Astrocyte (in vitro differentiated cells and primary cell): ENCODE results near the gene USP31. TPM values are rescaled to one million over a fixed set of nuclear protein-coding genes. Genes with fewer than 3 reads are reported as not detected.

Source experiments
- DNase-seq: peaks from one replicate; pipeline ENCODE4 v3.0.0-alpha.2; 2010; ENCODE audit warnings: low read depth
- FAIRE-seq: peaks from 2 replicates; lab custom pipeline; 2011; peaks lifted over from hg19 to GRCh38; lab: Jason Lieb, UNC
- H2AFZ ChIP-seq: 2 replicates; pipeline ENCODE4 v1.6.0; 2012; ENCODE audit warnings: low read depth, low read length, inconsistent platforms
- H3K27ac ChIP-seq: 2 replicates; pipeline ENCODE4 v1.5.1; 2011; ENCODE audit warnings: low read depth, low read length, inconsistent platforms
- H3K27me3 ChIP-seq: 2 replicates; pipeline ENCODE4 v1.6.0; 2011; ENCODE audit warnings: low read length, inconsistent platforms; ENCODE audit not compliant: insufficient read depth
- H3K36me3 ChIP-seq: 2 replicates; pipeline ENCODE4 v1.5.1; 2011; ENCODE audit warnings: low read length, inconsistent platforms; ENCODE audit not compliant: insufficient read depth
- H3K4me1 ChIP-seq: 2 replicates; pipeline ENCODE4 v1.5.1; 2011; ENCODE audit warnings: low read length, inconsistent platforms; ENCODE audit not compliant: insufficient read depth
- H3K4me2 ChIP-seq: 2 replicates; pipeline ENCODE4 v1.6.0; 2012; ENCODE audit warnings: low read length, inconsistent platforms
- H3K4me3 ChIP-seq: 2 replicates; pipeline ENCODE4 v1.5.1; 2011; ENCODE audit warnings: low read depth, mild to moderate bottlenecking, low read length, inconsistent platforms; ENCODE audit not compliant: insufficient read depth
- H3K79me2 ChIP-seq: 2 replicates; pipeline ENCODE4 v1.6.0; 2012; ENCODE audit warnings: mild to moderate bottlenecking, low read length, inconsistent platforms; ENCODE audit not compliant: insufficient read depth
- H3K9ac ChIP-seq: 2 replicates; pipeline ENCODE4 v1.6.0; 2012; ENCODE audit warnings: mild to moderate bottlenecking, low read length, inconsistent platforms
- H3K9me3 ChIP-seq: 2 replicates; pipeline ENCODE4 v1.5.1; 2012; ENCODE audit warnings: low read depth, mild to moderate bottlenecking, low read length, inconsistent platforms; ENCODE audit not compliant: insufficient read depth
- H4K20me1 ChIP-seq: 2 replicates; pipeline ENCODE4 v1.6.0; 2012; ENCODE audit warnings: low read length, inconsistent platforms; ENCODE audit not compliant: insufficient read depth
- H3K27ac Mint-ChIP-seq: one replicate; pipeline ENCODE4 v1.8.0; 2021; ENCODE audit warnings: mild to moderate bottlenecking, mixed read lengths; ENCODE audit not compliant: unreplicated experiment
- H3K27me3 Mint-ChIP-seq: one replicate; pipeline ENCODE4 v1.8.0; 2021; ENCODE audit warnings: low read depth, mixed read lengths; ENCODE audit not compliant: unreplicated experiment
- H3K36me3 Mint-ChIP-seq: one replicate; pipeline ENCODE4 v1.8.0; 2021; ENCODE audit warnings: low read depth, mixed read lengths; ENCODE audit not compliant: unreplicated experiment
- H3K4me1 Mint-ChIP-seq: one replicate; pipeline ENCODE4 v1.8.0; 2021; ENCODE audit warnings: low read depth, mixed read lengths; ENCODE audit not compliant: unreplicated experiment
- H3K4me3 Mint-ChIP-seq: one replicate; pipeline ENCODE4 v1.8.0; 2021; ENCODE audit warnings: mild to moderate bottlenecking, moderate library complexity, mixed read lengths; ENCODE audit not compliant: unreplicated experiment
- H3K9me3 Mint-ChIP-seq: one replicate; pipeline ENCODE4 v1.8.0; 2021; ENCODE audit warnings: mild to moderate bottlenecking, mixed read lengths; ENCODE audit not compliant: unreplicated experiment
- CTCF ChIP-seq: IDR thresholded peaks from 2 replicates; pipeline ENCODE4 v1.5.1; 2011; ENCODE audit warnings: low read depth, mild to moderate bottlenecking, inconsistent platforms, low read length, moderate library complexity; ENCODE audit not compliant: insufficient read depth
- EZH2 ChIP-seq: IDR thresholded peaks from 2 replicates; pipeline ENCODE4 v1.6.1; 2012; ENCODE audit warnings: mild to moderate bottlenecking, low read length, inconsistent platforms; ENCODE audit not compliant: insufficient read depth
- total RNA-seq: library from RNA; stranded (reverse); gene quantifications from 2 replicates; pipeline ENCODE4 v1.2.1, GENCODE V29; 2021

The USP31 gene
- total RNA-seq, 1 donor from 2014 or later, result 9.4 TPM

GRCh38 chr16:23181506-23181905 lies 32.3 kb upstream of the USP31 start:
- Mint-ChIP-seq H3K27ac (no peak overlapping the region), H3K36me3 (no peaks in the 10 kb centered on the region), H3K4me1 (no peaks in the 10 kb centered on the region), H3K9me3 (peaks cover 2% of the 10 kb centered on the region), H3K4me3 (no peak overlapping the region), H3K27me3 (peaks cover 71% of the 10 kb centered on the region)
- no peaks in the 10 kb centered on the region for H3K9me3 ChIP-seq
- H3K4me2 ChIP-seq, result no peak overlapping the region
- peaks cover 24% of the 10 kb centered on the region for H3K27me3 ChIP-seq
- no peak overlapping the region for H3K27ac ChIP-seq
- no peak overlapping the region for H3K9ac ChIP-seq
- DNase-seq (no peak), FAIRE-seq (no peak)
- H3K79me2 ChIP-seq, result no peaks in the 10 kb centered on the region
- no peaks in the 10 kb centered on the region for H4K20me1 ChIP-seq
- no peak overlapping the region for H2AFZ ChIP-seq
- no peak overlapping the region for H3K4me3 ChIP-seq
- no peak for TF ChIP-seq CTCF
- TF ChIP-seq EZH2, result no peak
- H3K4me1 ChIP-seq, result peaks cover 5% of the 10 kb centered on the region
- no peaks in the 10 kb centered on the region for H3K36me3 ChIP-seq

- Mint-ChIP-seq H3K9me3 (no peaks in the 10 kb centered on the region), H3K27me3 (peaks cover 50% of the 10 kb centered on the region), H3K4me1 (no peaks in the 10 kb centered on the region), H3K36me3 (no peaks in the 10 kb centered on the region), H3K4me3 (no peak overlapping the region), H3K27ac (no peak overlapping the region)
- Histone ChIP-seq H3K4me2 (no peak overlapping the region), H3K27me3 (no peaks in the 10 kb centered on the region), H4K20me1 (no peaks in the 10 kb centered on the region), H3K79me2 (no peaks in the 10 kb centered on the region), H3K4me1 (no peaks in the 10 kb centered on the region), H3K36me3 (no peaks in the 10 kb centered on the region), H3K9ac (no peak overlapping the region), H3K27ac (no peak overlapping the region), H2AFZ (no peak overlapping the region), H3K9me3 (no peaks in the 10 kb centered on the region), H3K4me3 (no peak overlapping the region)
- FAIRE-seq, result no peak
- TF ChIP-seq CTCF, result no peak
- no peak for TF ChIP-seq EZH2
- no peak for DNase-seq
These were observed 26.4 kb upstream of the USP31 start for GRCh38 chr16:23175651-23176050.

- no peaks in the 10 kb centered on the region for H3K79me2 ChIP-seq
- H3K36me3 Mint-ChIP-seq, result no peaks in the 10 kb centered on the region
- FAIRE-seq, result no peak
These were observed 25.4 kb upstream of the USP31 start for GRCh38 chr16:23174622-23175021.

More at GRCh38 chr16:23174622-23175021, 25.4 kb upstream of the USP31 start:
- Mint-ChIP-seq H3K4me3 (no peak overlapping the region), H3K27me3 (peaks cover 53% of the 10 kb centered on the region), H3K27ac (no peak overlapping the region), H3K9me3 (no peaks in the 10 kb centered on the region), H3K4me1 (no peaks in the 10 kb centered on the region)
- Histone ChIP-seq H3K9ac (no peak overlapping the region), H3K27ac (no peak overlapping the region), H3K4me1 (no peaks in the 10 kb centered on the region), H4K20me1 (no peaks in the 10 kb centered on the region), H3K4me3 (no peak overlapping the region), H3K36me3 (no peaks in the 10 kb centered on the region), H3K27me3 (no peaks in the 10 kb centered on the region), H2AFZ (no peak overlapping the region), H3K9me3 (no peaks in the 10 kb centered on the region), H3K4me2 (no peak overlapping the region)
- no peak for TF ChIP-seq CTCF
- no peak for TF ChIP-seq EZH2
- DNase-seq, result no peak
